Measurements from ENCODE around the gene PMP22.

DNA sequence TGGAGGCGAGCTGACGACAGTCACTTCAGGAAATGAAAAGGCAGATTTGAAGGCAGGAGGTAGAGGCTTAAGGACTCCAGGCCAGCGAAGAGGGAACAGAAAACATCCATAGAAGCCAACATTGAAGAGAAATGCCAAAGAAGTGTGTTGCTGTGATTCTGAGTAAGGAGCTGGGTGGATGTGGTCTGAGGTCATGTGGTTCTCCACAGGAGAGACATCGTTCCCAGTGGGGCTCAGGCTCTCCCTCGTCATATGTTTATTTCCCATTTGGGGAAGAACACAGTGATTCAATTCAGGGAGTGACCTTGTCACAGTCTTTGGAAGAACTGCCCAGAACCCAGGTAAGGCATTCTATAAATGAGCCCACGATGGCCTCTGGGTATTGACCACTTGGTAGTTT, 6.6 kb upstream of the PMP22 start:
- TF ChIP-seq, protein P1, sequence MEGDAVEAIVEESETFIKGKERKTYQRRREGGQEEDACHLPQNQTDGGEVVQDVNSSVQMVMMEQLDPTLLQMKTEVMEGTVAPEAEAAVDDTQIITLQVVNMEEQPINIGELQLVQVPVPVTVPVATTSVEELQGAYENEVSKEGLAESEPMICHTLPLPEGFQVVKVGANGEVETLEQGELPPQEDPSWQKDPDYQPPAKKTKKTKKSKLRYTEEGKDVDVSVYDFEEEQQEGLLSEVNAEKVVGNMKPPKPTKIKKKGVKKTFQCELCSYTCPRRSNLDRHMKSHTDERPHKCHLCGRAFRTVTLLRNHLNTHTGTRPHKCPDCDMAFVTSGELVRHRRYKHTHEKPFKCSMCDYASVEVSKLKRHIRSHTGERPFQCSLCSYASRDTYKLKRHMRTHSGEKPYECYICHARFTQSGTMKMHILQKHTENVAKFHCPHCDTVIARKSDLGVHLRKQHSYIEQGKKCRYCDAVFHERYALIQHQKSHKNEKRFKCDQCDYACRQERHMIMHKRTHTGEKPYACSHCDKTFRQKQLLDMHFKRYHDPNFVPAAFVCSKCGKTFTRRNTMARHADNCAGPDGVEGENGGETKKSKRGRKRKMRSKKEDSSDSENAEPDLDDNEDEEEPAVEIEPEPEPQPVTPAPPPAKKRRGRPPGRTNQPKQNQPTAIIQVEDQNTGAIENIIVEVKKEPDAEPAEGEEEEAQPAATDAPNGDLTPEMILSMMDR (IDR thresholded peaks at IDR 0.05; ENCODE audit: low read depth, low read length) = no peak
- TF ChIP-seq EZH2phosphoT487 (IDR thresholded peaks at IDR 0.05; ENCODE audit: low read depth) = no peak
